CD4-positive, alpha-beta T cell treated with Interleukin-4 for 4 hours (primary cell): Measurements from ENCODE around the gene NCK1.

Experiments
- DNase-seq: peaks from one replicate; pipeline ENCODE4 v3.0.0-alpha.2; 2020

Gene NCK1

GRCh38 chr3:136909187-136909586 is 47.2 kb downstream of the NCK1 start:
- DNase-seq: no peak

- no peak for DNase-seq
These were observed 48.7 kb downstream of the NCK1 start for GRCh38 chr3:136910697-136911096.

- DNase-seq: no peak
These were observed 51.2 kb downstream of the NCK1 start for GRCh38 chr3:136913168-136913567.

GRCh38 chr3:136914739-136915138 is 52.7 kb downstream of the NCK1 start:
- DNase-seq: no peak

- no peak for DNase-seq
These were observed 54.2 kb downstream of the NCK1 start for GRCh38 chr3:136916223-136916622.

GRCh38 chr3:136919799-136920580 is 58.0 kb downstream of the NCK1 start:
- peak; percentile 88 for DNase-seq

- DNase-seq: no peak
These were observed 59.0 kb downstream of the NCK1 start for GRCh38 chr3:136920904-136921611.

- no peak for DNase-seq
These were observed 63.6 kb downstream of the NCK1 start for GRCh38 chr3:136925425-136926190.

GRCh38 chr3:136928240-136928639 is 66.2 kb downstream of the NCK1 start:
- no peak for DNase-seq

GRCh38 chr3:136929977-136930670 is 68.1 kb downstream of the NCK1 start:
- no peak for DNase-seq

GRCh38 chr3:136931606-136932005 is 69.6 kb downstream of the NCK1 start:
- no peak for DNase-seq

GRCh38 chr3:136932523-136932922 is 70.5 kb downstream of the NCK1 start:
- peak; percentile 39 for DNase-seq

- DNase-seq: no peak
These were observed 71.2 kb downstream of the NCK1 start for GRCh38 chr3:136932978-136933772.

GRCh38 chr3:136937175-136937574 is 75.2 kb downstream of the NCK1 start:
- no peak for DNase-seq

- no peak for DNase-seq
These were observed 75.8 kb downstream of the NCK1 start for GRCh38 chr3:136937851-136938250.

- no peak for DNase-seq
These were observed 76.3 kb downstream of the NCK1 start for GRCh38 chr3:136938334-136938733.

GRCh38 chr3:136939489-136939888 is 77.5 kb downstream of the NCK1 start:
- peak; percentile 33 for DNase-seq

- no peak for DNase-seq
These were observed 80.8 kb downstream of the NCK1 start for GRCh38 chr3:136942803-136943202.

- DNase-seq: no peak
These were observed 81.4 kb downstream of the NCK1 start for GRCh38 chr3:136943436-136943835.

- DNase-seq: no peak
These were observed 85.0 kb downstream of the NCK1 start for GRCh38 chr3:136946978-136947377.

- no peak for DNase-seq
These were observed 85.5 kb downstream of the NCK1 start for GRCh38 chr3:136947477-136947876.

- DNase-seq: no peak
These were observed 87.1 kb downstream of the NCK1 start for GRCh38 chr3:136949146-136949545.
